Activated CD4-positive, alpha-beta T cell treated with anti-CD3 and anti-CD28 coated beads, Interleukin-2, amount 10 ng/mL, durations not matched to agents 7 days and 5 days (primary cell): ENCODE results near the gene SYNJ2. TPM values are rescaled to one million over a fixed set of nuclear protein-coding genes. Genes with fewer than 3 reads are reported as not detected.

ENCODE experiments used
- CTCF ChIA-PET: fragments of 350-600 bp; sonication (Branson Sonifier 250); formaldehyde crosslinking; loops from one replicate; lab custom pipeline; 2021; ENCODE audit warnings: antibody characterized with exemption; lab: Charles Lee
- POLR2A ChIA-PET: fragments of 350-600 bp; sonication (Branson Sonifier 250); formaldehyde crosslinking; loops from one replicate; lab custom pipeline; 2021; ENCODE audit warnings: antibody characterized with exemption; lab: Charles Lee
- DNase-seq: peaks from one replicate; pipeline ENCODE4 v3.0.0-alpha.2; 2020
- H3K27ac Mint-ChIP-seq: one replicate; pipeline ENCODE4 v1.8.0; 2021; ENCODE audit warnings: mild to moderate bottlenecking, moderate library complexity, mixed read lengths
- H3K27me3 Mint-ChIP-seq: one replicate; pipeline ENCODE4 v1.8.0; 2021; ENCODE audit warnings: mixed read lengths
- H3K36me3 Mint-ChIP-seq: one replicate; pipeline ENCODE4 v1.8.0; 2021; ENCODE audit warnings: low read depth, mixed read lengths
- H3K4me1 Mint-ChIP-seq: one replicate; pipeline ENCODE4 v1.8.0; 2021; ENCODE audit warnings: mixed read lengths
- H3K4me3 Mint-ChIP-seq: one replicate; pipeline ENCODE4 v1.8.0; 2021; ENCODE audit warnings: mild to moderate bottlenecking, moderate library complexity, mixed read lengths
- H3K9me3 Mint-ChIP-seq: one replicate; pipeline ENCODE4 v1.8.0; 2021; ENCODE audit warnings: mixed read lengths
- total RNA-seq, 2 experiments: library from RNA; stranded (reverse); gene quantifications; one replicate each; pipeline ENCODE4 v1.2.3, GENCODE V29; 2021

The SYNJ2 gene
- total RNA-seq, 2 experiments from 2014 or later, result 35.8 to 39.0 TPM

DNA sequence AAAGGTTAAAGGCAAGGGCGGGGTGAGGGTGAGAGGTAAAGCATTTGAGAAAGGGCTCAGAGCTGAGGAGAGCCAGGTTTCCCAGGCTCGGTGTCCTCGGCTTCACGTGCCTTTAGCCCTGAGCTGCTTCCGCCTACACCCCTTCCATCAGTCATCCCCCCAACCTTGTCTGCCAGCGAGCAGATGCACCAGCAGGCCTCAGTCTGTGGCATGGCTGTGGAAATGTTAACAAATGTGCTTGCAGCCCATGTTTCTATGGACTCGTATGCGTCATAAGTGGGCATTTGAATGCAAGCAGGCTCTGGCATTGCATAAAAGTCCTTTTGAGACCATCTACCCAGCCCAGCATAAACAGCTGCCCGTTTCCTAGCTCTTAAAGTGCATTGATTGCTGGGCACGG lies 88.8 kb downstream of the SYNJ2 start:
- CTCF ChIA-PET, result interaction anchor here (0.7 to 2.9 kb wide), 8 partner anchors 9 to 314 kb away, joined by 3 to 11 read pairs (median 6); no protein-coding TSS in a partner anchor
- peaks cover 49% of the 10 kb centered on the region for H3K36me3 Mint-ChIP-seq
- H3K4me1 Mint-ChIP-seq, result peaks cover 32% of the 10 kb centered on the region

DNA sequence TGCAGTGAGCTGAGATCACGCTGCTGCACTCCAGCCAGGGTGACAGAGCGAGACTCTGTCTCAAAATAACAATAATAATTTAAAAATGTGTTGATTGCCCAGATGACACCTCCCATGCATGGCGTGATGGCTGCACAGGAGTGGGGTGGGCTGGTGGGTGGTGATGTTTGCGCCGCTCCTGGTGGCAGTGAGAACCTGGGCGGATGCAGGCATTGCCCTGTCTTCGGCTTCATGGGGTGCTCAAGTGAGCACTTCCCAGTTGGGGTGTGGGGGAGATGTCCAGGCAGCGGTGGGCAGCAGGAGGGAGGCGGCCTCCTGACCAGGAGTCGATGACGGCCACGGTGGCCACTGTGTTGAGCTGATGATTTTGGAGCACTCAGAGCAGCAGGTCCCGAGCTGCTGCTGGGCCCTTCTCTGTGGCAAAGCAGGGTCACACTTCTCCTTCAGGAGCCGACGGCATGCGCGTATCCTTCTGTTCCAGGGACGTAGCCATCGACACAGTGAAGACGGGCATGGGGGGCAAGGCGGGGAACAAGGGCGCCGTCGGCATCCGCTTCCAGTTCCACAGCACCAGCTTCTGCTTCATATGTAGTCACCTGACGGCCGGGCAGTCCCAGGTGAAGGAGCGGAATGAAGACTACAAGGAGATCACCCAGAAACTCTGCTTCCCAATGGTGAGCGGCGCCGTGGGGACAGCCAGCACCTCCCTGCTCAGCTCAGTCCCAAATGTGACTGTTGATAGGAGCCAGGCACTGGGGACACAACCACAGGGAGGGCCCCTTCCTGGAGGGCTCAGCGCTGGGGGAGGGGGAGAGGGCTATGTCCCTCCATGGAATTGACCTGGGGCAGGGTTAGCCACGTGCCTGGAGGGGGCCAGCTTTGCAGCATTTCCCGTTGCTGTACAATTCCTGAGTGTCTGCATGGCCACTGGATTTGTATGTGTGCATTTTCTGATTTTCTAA lies 89.7 kb downstream of the SYNJ2 start:
- ChIA-PET CTCF (interaction anchor here (0.6 to 3.9 kb wide), 24 partner anchors 8 to 796 kb away, joined by 3 to 16 read pairs (median 4); no protein-coding TSS in a partner anchor), POLR2A (interaction anchor here (1.2 kb wide), 1 partner anchor 13 kb away, joined by 4 read pairs; no protein-coding TSS in a partner anchor)
- H3K4me3 Mint-ChIP-seq, result no peak overlapping the region
- peak overlapping the region; percentile 31 for H3K27ac Mint-ChIP-seq
- peaks cover 50% of the 10 kb centered on the region for H3K36me3 Mint-ChIP-seq
- H3K9me3 Mint-ChIP-seq, result no peaks in the 10 kb centered on the region
- DNase-seq, result no peak
- no peaks in the 10 kb centered on the region for H3K27me3 Mint-ChIP-seq
- H3K4me1 Mint-ChIP-seq, result peaks cover 32% of the 10 kb centered on the region

More for the DNA sequence above, 88.8 kb downstream of the SYNJ2 start:
- POLR2A ChIA-PET, result no interaction called here
- H3K27me3 Mint-ChIP-seq, result no peaks in the 10 kb centered on the region
- DNase-seq, result no peak
- H3K27ac Mint-ChIP-seq, result no peak overlapping the region
- H3K9me3 Mint-ChIP-seq, result no peaks in the 10 kb centered on the region
- H3K4me3 Mint-ChIP-seq, result no peak overlapping the region

DNA sequence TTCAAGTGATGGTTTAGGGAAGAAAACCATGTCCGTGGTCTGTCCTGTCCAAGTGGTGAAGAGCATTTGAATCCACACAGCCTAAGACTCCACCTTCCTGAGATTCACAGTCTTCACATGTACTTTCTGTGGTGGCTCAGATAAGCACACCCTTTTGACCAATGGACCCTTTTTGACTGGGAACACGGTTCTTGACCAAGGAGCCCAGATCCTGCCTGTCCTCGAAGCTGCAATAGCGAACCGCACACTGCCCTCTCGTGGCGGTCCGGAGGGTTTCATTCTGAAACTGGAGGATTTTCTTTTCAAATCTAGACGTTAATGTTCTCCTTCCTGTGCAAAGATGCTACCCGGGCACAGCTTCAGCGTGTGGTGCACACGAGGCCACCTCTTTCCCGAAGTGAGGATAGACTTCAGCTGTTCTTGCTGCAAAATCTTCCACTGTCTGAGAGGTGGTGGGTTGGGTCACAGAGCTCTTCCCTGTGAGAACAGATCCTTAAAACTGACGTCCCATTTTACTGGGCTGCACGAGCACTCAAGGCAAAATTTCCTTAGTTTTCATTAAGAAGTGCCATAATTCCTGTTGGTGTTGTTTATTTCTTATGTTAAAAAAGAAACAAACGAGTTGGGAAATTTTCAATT lies 90.5 kb downstream of the SYNJ2 start:
- CTCF ChIA-PET, result interaction anchor here (0.6 to 3.9 kb wide), 20 partner anchors 11 to 797 kb away, joined by 3 to 16 read pairs (median 3); no protein-coding TSS in a partner anchor
- no peak overlapping the region for H3K27ac Mint-ChIP-seq

DNA sequence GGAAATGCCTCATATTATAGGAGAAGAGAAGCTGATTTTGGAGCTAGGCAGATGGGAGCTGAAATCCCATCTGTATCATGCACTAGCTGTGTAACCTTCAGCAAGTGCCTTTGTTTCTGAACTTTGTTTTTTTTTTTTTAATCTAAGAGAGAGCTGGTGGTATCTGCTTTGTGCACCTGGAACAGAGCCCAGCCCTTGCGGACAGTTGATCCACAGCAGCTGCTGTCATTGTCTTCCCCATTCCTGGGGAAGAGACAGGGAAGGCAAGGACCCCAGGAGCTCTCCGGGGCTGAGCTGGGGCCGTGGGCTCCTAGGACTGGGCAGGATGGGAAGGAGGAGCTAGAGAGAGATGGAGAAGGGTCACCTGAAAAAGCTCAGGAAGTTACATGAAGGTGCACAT lies 92.1 kb downstream of the SYNJ2 start:
- ChIA-PET CTCF (interaction anchor here (1.4 to 3.9 kb wide), 3 partner anchors 12 to 48 kb away, joined by 7 to 16 read pairs (median 11); no protein-coding TSS in a partner anchor), POLR2A (no interaction called here)
- peaks cover 55% of the 10 kb centered on the region for H3K36me3 Mint-ChIP-seq
- DNase-seq, result no peak
- no peak overlapping the region for H3K4me3 Mint-ChIP-seq
- H3K27ac Mint-ChIP-seq, result no peak overlapping the region
- H3K9me3 Mint-ChIP-seq, result no peaks in the 10 kb centered on the region
- H3K4me1 Mint-ChIP-seq, result peaks cover 22% of the 10 kb centered on the region
- H3K27me3 Mint-ChIP-seq, result no peaks in the 10 kb centered on the region

More for the DNA sequence above, 90.5 kb downstream of the SYNJ2 start:
- Mint-ChIP-seq H3K4me3 (no peak overlapping the region), H3K9me3 (no peaks in the 10 kb centered on the region), H3K36me3 (peaks cover 48% of the 10 kb centered on the region), H3K27me3 (no peaks in the 10 kb centered on the region), H3K4me1 (peaks cover 32% of the 10 kb centered on the region)
- POLR2A ChIA-PET, result interaction anchor here (0.6 to 1.2 kb wide), 2 partner anchors 14 to 109 kb away, joined by 3 to 4 read pairs; no protein-coding TSS in a partner anchor
- DNase-seq, result peak; percentile 77

DNA sequence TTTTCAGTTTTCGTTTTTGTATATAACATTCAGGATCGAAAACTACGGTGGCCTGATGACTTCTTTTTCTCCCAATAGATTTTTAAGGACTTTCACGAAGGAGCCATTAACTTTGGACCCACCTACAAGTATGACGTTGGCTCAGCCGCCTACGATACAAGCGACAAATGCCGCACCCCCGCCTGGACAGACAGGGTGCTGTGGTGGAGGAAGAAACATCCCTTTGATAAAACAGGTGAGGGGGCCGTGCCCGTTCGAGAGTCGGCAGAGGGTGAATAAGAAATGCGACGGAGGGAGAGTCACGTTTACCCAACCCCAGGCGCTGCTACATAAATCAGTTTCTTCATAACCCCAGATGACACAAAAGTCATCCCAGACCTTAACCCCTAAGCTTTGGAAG lies 94.9 kb downstream of the SYNJ2 start:
- Mint-ChIP-seq H3K27ac (no peak overlapping the region), H3K4me1 (peaks cover 13% of the 10 kb centered on the region), H3K27me3 (no peaks in the 10 kb centered on the region), H3K36me3 (peaks cover 56% of the 10 kb centered on the region), H3K4me3 (no peak overlapping the region), H3K9me3 (no peaks in the 10 kb centered on the region)
- ChIA-PET POLR2A (no interaction called here), CTCF (no interaction called here)
- no peak for DNase-seq

DNA sequence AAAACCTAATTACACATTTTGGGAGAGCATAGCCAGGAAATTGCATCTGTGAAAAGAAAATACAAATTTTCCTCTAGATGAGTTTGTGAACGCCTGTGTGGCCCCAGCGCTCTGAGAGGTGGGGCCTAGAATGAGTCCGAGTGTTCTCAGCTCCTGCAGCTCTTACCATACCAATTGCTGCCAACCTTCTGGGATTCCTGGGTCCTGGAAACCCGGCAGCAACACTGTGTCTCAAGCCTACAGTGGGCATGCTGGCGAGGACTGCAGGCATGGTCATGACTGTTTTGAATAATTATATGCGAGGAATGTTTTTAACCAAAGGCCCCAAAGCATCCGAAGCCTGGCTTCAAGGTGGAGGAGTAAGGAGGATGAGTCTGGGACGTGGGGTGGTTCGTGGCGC lies 96.0 kb downstream of the SYNJ2 start:
- peaks cover 52% of the 10 kb centered on the region for H3K36me3 Mint-ChIP-seq
- no peak overlapping the region for H3K4me3 Mint-ChIP-seq
- ChIA-PET POLR2A (no interaction called here), CTCF (no interaction called here)
- peaks cover 7% of the 10 kb centered on the region for H3K4me1 Mint-ChIP-seq
- H3K27ac Mint-ChIP-seq, result no peak overlapping the region
- no peaks in the 10 kb centered on the region for H3K27me3 Mint-ChIP-seq
- no peaks in the 10 kb centered on the region for H3K9me3 Mint-ChIP-seq
- no peak for DNase-seq

DNA sequence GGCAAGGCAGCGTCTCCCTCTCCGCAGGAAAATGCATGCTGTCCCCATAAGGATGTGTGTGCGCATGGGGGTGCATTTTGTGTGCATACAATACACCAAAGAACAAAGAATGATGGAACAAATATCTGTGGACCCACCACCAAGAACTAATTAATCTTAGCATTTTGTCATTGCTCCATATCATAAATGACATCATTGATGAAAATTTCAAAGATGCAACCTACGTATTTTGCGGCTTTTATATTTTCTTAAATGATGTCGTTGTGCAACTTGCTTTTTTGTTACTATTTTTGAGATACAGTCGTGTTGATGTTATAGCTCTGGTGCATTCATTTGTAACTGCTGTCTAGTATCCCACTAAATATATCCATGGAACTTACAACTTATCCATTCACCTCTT lies 96.7 kb downstream of the SYNJ2 start:
- no peak overlapping the region for H3K27ac Mint-ChIP-seq
- no peak overlapping the region for H3K4me3 Mint-ChIP-seq
- no peaks in the 10 kb centered on the region for H3K27me3 Mint-ChIP-seq
- ChIA-PET CTCF (no interaction called here), POLR2A (interaction anchor here (0.6 kb wide), 1 partner anchor 52 kb away, joined by 3 read pairs; no protein-coding TSS in a partner anchor)
- no peak for DNase-seq
- H3K9me3 Mint-ChIP-seq, result no peaks in the 10 kb centered on the region
- H3K4me1 Mint-ChIP-seq, result peaks cover 7% of the 10 kb centered on the region
- peaks cover 58% of the 10 kb centered on the region for H3K36me3 Mint-ChIP-seq

DNA sequence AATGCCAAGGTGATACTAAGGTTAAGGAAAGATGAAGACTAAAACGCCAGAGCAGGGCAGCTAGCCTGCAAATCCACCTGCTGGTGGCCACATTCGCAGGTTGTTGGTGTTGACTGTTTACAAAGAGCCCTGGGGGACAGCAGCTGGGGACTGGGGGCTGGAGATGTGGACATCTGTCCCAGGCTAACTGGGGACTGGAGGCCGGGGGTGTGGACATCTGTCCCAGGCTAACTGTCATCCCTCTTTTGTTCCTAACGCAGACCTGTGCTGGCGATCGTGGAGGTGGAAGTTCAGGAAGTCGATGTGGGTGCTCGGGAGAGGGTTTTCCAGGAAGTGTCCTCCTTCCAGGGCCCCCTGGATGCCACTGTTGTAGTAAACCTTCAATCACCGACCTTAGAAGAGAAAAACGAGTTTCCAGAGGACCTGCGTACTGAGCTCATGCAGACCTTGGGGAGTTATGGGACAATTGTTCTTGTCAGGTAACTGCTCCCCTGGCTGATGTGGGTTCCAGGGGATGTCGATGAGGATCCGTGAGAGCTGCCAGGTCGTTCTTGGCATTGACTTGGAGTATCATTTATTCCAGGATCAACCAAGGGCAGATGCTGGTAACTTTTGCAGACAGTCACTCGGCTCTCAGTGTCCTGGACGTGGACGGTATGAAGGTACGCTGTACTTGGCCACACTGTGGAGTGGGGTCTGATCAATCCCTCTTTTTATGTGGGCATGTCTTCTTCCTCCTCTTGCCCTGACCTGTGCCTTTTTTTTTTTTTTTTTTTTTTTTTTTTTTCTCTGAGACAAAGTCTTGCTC lies 99.4 kb downstream of the SYNJ2 start:
- Mint-ChIP-seq H3K27me3 (no peaks in the 10 kb centered on the region), H3K4me1 (peaks cover 10% of the 10 kb centered on the region), H3K27ac (no peak overlapping the region), H3K36me3 (peaks cover 62% of the 10 kb centered on the region), H3K4me3 (no peak overlapping the region), H3K9me3 (no peaks in the 10 kb centered on the region)
- DNase-seq, result no peak
- CTCF ChIA-PET, result interaction anchor here (0.6 to 1.2 kb wide), 3 partner anchors 24 to 439 kb away, joined by 3 read pairs; no protein-coding TSS in a partner anchor
- POLR2A ChIA-PET, result no interaction called here

DNA sequence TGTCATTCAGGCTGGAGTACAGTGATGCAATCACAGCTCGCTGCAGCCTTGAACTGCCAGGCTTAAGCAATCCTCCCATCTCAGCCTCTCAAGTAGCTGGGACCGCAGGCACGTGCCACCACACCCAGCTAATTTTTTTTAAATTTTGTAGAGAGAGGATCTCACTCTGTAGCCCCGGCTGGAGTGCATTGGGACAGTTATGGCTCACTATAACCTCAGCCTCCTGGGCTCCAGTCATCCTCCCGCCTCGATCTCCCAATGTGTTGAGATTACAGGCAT lies 99.9 kb downstream of the SYNJ2 start:
- Mint-ChIP-seq H3K4me3 (no peak overlapping the region), H3K4me1 (peaks cover 15% of the 10 kb centered on the region), H3K36me3 (peaks cover 62% of the 10 kb centered on the region), H3K27me3 (no peaks in the 10 kb centered on the region), H3K9me3 (no peaks in the 10 kb centered on the region), H3K27ac (no peak overlapping the region)
- ChIA-PET POLR2A (no interaction called here), CTCF (interaction anchor here (0.6 to 1.2 kb wide), 2 partner anchors 24 to 439 kb away, joined by 3 read pairs; no protein-coding TSS in a partner anchor)
- no peak for DNase-seq

DNA sequence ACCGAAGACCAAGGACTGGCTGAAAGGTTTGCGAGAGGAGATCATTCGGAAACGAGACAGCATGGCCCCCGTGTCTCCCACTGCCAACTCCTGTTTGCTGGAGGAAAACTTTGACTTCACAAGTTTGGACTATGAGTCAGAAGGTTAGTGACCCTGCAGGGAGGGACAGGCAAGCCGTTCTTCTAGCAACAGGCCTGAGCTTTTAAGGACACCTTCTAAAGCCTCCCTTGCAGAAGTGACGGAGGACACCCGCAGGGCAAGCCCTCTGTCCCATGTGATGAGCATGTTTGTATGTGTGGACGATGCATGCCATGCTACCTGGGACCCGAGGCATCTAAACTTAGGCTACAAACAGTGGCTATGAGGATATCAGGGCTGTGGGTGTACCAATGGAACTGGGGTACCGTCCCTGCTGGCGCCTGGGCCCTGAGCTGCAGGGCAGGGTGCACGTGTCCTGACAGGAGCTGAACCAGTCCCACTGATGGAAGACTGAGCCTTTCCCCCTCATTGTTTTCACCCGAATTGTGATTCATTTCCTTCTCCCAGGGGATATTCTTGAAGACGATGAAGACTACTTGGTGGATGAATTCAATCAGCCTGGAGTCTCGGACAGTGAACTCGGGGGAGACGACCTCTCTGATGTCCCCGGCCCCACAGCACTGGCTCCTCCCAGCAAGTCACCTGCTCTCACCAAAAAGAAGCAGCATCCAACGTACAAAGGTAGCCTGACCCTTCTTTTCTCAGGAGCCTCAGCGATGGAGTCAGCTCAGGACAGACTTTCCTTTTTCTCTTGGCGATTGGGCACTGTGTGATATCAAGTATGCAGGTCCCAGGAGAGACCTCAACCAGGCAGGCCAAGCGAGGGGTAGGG lies 102.0 kb downstream of the SYNJ2 start:
- Mint-ChIP-seq H3K27me3 (no peaks in the 10 kb centered on the region), H3K27ac (peak overlapping the region; percentile 31), H3K4me3 (no peak overlapping the region), H3K9me3 (no peaks in the 10 kb centered on the region), H3K4me1 (peaks cover 24% of the 10 kb centered on the region), H3K36me3 (peaks cover 63% of the 10 kb centered on the region)
- CTCF ChIA-PET, result interaction anchor here (1.7 to 2.6 kb wide), 2 partner anchors 11 to 327 kb away, joined by 4 to 12 read pairs; no protein-coding TSS in a partner anchor
- no peak for DNase-seq
- POLR2A ChIA-PET, result no interaction called here

DNA sequence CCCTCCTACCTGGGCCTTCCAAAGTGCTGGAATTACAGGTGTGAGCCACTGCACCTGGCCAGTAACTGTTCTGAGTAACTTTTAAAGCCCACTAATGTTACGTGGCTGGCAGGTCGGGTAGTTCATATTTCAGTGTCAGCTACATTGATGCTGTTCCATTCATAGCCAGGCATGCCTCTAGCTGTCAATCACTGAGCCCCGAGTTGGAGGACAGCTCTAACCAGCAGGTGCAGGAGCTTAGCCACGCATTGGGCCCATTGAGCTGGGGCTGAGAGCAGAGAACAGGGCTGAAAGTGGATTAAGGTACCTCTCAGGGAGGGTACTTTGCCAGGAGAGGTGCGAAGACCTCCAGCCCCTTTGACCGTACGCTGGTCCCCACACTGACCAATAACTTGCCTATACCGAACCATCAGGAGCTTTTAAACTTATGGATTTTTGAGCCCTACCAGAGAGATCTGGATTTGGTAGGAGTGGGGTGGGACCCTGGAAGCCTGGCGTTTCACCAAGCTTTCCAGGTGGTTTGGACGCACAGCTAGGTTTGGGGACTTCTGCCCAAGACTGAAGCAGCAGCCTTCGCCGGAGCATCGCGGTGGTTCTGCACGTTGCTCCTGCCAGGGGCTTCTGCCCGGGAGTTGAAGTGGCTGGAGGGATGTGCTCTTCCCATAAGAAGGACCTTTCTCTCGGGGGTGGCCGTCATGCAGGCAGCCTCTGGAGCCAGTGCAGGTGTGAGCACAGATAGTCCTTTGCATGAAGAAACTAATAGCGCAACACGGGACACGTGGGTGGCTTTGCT lies 103.8 kb downstream of the SYNJ2 start:
- Mint-ChIP-seq H3K9me3 (no peaks in the 10 kb centered on the region), H3K27ac (no peak overlapping the region), H3K27me3 (no peaks in the 10 kb centered on the region), H3K4me1 (peaks cover 24% of the 10 kb centered on the region), H3K36me3 (peaks cover 72% of the 10 kb centered on the region), H3K4me3 (no peak overlapping the region)
- CTCF ChIA-PET, result interaction anchor here (0.9 to 2.5 kb wide), 6 partner anchors 12 to 223 kb away, joined by 3 to 16 read pairs (median 4); no protein-coding TSS in a partner anchor
- POLR2A ChIA-PET, result no interaction called here
- no peak for DNase-seq
